Subcutaneous adipose tissue (tissue), 4 donors: ENCODE results near the gene FMNL1. TPM values are rescaled to one million over a fixed set of nuclear protein-coding genes. Genes with fewer than 3 reads are reported as not detected.

Experiments
- total RNA-seq, 4 donors: library from RNA; depleted of rRNA; stranded (reverse); fragments of >200 nt; gene quantifications; one replicate each; pipeline ENCODE4 v1.1.0, GENCODE V29; 2016
- TF ChIP-seq, protein P1 (sequence below): fragments of 450-650 bp; IDR thresholded peaks from one replicate; pipeline ENCODE4 v1.5.1; 2016; ENCODE audit warnings: low read depth, mild to moderate bottlenecking, control low read depth, antibody characterized with exemption, moderate library complexity

Gene FMNL1
- total RNA-seq, 4 donors from 2014 or later: 14.3 to 39.9 (median 28.9) TPM

DNA sequence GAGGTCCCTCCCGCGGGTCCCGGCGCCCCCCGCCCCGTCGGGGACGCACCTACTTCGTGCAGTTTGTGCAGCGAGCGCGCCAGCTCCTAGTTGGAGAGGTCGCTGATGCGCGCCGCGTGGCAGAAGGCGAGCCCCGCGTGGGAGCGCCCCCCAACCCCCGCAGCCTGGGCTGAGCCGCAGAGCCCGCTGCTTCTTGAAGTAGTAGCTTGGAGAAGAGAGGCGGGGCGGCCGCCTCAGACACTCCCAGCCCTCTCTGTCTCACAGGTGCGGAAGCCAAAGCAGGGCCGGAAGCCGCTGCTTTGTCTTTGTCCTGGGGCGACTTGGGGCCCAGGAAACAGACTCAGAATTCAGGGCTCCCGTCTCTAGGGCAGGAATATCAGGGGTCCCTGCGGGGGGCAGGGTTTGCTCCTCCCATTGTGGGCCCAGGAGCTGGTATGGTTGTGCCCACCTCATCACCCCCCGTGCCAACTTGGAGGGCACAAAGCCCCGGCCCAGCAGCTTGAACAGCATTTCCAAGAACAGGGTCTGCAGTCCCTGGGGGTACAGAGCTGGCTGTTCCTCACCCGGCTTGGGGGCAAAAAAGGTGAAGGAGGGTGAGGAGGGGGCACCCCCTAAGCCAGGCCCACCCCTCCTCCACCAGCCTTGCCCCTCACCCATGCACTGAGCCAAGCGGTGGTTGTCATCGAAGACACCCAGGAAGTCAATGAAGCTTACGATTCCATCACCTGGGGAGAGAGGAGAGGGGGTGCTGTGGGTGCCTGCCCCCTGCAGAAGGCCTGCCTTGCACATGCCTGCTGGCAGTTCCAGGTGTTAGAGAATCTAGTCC is 26.7 kb downstream of the FMNL1 start:
- TF ChIP-seq, protein P1, sequence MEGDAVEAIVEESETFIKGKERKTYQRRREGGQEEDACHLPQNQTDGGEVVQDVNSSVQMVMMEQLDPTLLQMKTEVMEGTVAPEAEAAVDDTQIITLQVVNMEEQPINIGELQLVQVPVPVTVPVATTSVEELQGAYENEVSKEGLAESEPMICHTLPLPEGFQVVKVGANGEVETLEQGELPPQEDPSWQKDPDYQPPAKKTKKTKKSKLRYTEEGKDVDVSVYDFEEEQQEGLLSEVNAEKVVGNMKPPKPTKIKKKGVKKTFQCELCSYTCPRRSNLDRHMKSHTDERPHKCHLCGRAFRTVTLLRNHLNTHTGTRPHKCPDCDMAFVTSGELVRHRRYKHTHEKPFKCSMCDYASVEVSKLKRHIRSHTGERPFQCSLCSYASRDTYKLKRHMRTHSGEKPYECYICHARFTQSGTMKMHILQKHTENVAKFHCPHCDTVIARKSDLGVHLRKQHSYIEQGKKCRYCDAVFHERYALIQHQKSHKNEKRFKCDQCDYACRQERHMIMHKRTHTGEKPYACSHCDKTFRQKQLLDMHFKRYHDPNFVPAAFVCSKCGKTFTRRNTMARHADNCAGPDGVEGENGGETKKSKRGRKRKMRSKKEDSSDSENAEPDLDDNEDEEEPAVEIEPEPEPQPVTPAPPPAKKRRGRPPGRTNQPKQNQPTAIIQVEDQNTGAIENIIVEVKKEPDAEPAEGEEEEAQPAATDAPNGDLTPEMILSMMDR: no peak

DNA sequence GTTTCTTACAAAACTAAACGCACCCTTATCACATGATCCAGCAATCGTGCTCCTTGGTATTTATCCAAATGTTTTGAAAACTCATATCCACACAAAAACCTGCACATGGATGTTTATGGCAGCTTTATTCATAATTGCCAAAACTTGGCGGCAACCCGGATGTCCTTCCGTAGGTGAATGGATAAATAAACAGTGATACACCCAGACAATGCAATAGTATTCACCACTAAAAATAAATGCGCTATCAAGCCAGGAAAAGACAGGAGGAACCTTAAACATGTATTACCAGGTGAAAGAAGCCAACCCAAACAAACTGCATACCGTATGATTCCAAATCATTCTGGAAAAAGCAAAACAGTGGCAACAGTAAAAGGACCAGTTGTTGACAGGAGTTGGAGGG is 30.2 kb downstream of the FMNL1 start:
- TF ChIP-seq, protein P1: no peak

DNA sequence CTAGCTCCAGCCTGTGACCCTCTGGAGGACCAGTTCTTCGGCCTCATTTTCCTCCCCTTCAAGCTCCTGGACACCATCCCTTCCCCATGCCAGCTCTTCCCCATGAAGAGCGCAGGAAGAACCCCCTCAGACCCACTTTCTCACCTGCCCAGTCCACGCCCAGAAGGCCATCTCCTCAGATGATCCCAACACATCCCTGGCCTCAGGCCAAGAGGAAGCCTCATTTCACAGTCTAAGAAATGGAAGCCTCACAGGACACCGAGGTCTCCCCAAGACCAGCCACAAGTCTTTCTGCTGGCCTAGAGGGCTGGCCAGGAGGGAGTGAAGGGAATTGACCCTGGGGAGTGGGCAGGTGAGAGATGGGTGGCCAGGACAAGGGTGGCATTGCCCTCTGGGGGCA is 32.2 kb downstream of the FMNL1 start:
- TF ChIP-seq, protein P1: no peak

DNA sequence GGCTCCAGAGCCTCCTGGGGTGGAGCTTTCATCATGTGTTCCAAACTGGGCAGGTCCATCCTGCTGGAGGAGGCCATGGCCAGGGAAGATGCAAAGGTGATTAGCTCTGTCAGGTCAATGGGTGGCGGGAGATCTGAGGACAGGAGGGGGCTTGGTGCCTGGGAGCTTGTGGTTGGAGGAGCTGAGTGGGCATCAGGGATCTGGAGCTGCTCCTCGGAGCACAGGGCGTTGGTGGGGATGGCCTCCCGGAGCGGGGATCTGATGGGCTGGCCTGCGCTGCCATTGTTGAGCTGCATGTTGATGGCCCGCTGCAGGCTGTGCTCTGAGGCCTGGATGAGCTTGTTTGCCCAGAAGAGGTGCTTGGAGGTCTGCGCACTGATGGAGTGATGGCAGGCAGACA is 33.7 kb downstream of the FMNL1 start:
- TF ChIP-seq, protein P1: no peak

DNA sequence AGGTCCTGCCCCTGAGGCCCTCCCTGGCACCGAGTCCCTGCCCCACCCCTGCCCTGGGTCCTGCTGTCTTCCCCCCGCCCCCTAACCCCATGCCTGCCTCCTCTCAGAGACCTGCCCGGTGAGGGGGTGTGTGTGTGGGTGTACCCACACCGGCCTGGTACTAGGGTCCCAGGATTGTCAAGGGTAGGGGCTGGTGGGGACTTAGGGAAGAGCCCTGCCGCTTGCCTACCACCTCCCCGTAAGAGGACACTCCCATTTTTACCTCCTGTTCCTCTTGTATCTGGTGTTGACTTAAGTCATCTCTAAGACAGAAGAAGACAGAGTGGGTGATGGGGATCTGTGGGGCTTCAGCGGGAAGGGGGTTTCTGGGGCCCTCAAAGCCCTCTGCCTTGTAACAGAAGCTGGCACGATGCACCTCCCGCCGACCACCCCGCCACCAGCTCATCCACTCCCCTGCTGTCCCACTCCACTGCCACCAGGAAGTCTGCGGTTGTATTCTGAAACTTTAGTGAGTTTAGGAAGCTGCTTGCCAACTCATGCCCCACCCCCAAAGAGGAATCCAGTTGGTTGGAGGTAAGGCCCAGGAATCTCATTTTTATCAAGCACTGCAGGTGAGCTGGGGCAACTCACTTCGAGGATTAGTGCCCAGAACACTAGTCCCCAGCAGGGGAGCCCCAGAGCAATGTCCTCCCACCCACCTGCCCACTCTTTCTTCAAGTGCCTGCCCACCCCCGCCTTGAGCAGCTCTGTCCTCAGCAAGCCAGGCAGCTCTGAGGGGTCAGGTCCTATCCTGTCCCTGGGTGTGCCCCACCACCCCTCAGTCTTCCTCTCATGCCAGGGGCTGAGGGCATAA is 34.7 kb downstream of the FMNL1 start:
- TF ChIP-seq, protein P1: no peak

- TF ChIP-seq, protein P1: no peak
These were observed 35.4 kb downstream of the FMNL1 start for GRCh38 chr17:45257115-45257514.

DNA sequence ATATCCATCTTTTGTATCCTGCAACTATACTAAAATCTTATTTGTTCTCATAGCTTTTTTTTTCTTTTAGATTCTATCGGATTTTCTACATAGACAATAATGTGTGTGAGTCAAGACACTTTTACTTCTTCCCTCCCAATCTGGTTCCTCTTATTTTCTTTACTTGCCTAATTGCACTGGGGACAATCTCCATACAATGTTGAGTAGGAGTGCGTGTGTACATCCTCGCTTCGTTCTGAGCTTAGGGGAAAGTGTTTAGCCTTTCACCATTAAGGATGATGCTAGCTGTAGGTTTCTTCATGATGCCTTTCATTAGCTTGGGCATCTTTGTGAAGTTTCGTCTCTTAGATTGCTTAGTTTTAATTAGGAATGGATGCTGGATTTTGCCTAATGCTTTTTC is 37.3 kb downstream of the FMNL1 start:
- TF ChIP-seq, protein P1: no peak
